Measurements from ENCODE around the gene PRMT9.

Gene PRMT9

DNA sequence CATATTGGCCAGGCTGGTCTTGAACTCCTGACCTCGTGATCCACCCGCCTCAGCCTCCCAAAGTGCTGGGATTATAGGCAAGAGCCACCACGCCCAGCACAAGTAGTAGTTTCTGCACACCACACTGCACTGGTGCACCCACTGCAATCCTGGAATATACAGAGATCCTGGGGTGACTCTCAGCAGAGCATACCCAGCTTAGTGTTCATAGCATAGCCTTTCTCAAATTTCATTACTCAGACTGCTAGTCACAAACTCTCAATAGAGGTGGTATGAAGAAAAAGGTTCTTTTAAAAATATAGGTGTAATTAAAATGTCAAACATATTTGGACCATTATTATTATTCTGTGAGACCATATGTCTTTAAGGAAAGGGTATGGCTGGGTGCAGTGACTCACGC, 41.7 kb upstream of the PRMT9 start:
- TF ChIP-seq, protein P1, sequence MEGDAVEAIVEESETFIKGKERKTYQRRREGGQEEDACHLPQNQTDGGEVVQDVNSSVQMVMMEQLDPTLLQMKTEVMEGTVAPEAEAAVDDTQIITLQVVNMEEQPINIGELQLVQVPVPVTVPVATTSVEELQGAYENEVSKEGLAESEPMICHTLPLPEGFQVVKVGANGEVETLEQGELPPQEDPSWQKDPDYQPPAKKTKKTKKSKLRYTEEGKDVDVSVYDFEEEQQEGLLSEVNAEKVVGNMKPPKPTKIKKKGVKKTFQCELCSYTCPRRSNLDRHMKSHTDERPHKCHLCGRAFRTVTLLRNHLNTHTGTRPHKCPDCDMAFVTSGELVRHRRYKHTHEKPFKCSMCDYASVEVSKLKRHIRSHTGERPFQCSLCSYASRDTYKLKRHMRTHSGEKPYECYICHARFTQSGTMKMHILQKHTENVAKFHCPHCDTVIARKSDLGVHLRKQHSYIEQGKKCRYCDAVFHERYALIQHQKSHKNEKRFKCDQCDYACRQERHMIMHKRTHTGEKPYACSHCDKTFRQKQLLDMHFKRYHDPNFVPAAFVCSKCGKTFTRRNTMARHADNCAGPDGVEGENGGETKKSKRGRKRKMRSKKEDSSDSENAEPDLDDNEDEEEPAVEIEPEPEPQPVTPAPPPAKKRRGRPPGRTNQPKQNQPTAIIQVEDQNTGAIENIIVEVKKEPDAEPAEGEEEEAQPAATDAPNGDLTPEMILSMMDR (IDR thresholded peaks at IDR 0.05): no peak
- Mint-ChIP-seq H3K36me3 (ENCODE audit: low read depth) (no peaks in the 10 kb centered on the region), H3K4me1 (peaks cover 36% of the 10 kb centered on the region), H3K27ac (no peak overlapping the region), H3K4me3 (no peak overlapping the region), H3K27me3 (ENCODE audit: low read depth, poor library complexity) (peaks cover 19% of the 10 kb centered on the region), H3K9me3 (no peaks in the 10 kb centered on the region)
- no peak for DNase-seq

- peaks cover 19% of the 10 kb centered on the region for H3K27me3 Mint-ChIP-seq (ENCODE audit: low read depth, poor library complexity)
- no peak for DNase-seq
- H3K4me1 Mint-ChIP-seq: peaks cover 26% of the 10 kb centered on the region
- TF ChIP-seq, protein P1 (IDR thresholded peaks at IDR 0.05): no peak
- H3K27ac Mint-ChIP-seq: no peak overlapping the region
- H3K4me3 Mint-ChIP-seq: peak overlapping the region; percentile 14
- no peaks in the 10 kb centered on the region for H3K36me3 Mint-ChIP-seq (ENCODE audit: low read depth)
- no peaks in the 10 kb centered on the region for H3K9me3 Mint-ChIP-seq
Observed at GRCh38 chr4:147724468-147725201, 40.7 kb upstream of the PRMT9 start.

DNA sequence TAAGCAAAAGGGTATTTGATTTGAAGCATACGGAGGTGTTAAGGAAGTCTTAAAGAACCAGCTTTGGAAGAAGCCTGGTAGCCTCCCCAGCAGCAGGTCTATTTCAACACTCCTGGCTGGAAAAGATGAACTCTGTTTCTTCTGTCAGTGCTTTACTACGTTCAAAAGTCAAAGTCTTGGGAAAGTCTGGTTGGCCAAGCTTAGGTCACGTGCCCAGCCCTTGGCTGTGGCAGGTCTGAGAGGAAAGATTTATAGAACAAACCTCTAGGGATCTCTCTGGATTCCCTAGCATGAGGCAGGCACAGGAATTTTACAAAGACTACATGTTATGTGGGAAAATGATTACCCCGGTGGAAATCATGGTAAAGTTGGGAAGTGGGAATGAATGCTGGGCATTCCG, 39.4 kb upstream of the PRMT9 start:
- Mint-ChIP-seq H3K9me3 (no peaks in the 10 kb centered on the region), H3K27me3 (ENCODE audit: low read depth, poor library complexity) (peaks cover 18% of the 10 kb centered on the region), H3K36me3 (ENCODE audit: low read depth) (no peaks in the 10 kb centered on the region), H3K27ac (peak overlapping the region; percentile 55), H3K4me1 (peaks cover 19% of the 10 kb centered on the region), H3K4me3 (no peak overlapping the region)
- TF ChIP-seq, protein P1 (IDR thresholded peaks at IDR 0.05): no peak
- DNase-seq: peak; percentile 29

DNA sequence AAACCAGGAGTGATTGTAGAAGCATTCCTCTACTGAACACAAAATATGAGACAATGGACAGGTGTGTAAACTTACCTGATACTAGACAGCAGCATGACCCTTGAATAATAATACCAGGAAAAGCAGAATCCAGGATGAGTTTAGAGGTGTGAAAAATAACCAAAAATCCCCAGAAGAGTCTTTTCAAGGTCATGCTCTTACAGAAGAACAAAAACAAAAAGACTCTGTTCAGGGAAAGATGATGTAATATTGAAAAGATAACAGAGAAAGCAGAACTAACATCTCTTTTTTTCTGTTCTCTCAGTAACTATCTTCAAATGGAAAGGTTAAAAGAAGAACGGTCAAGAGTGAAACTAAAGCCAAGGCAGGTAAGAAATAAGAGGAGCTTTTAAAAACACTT, 33.9 kb upstream of the PRMT9 start:
- no peak overlapping the region for H3K27ac Mint-ChIP-seq
- no peak for DNase-seq
- H3K27me3 Mint-ChIP-seq (ENCODE audit: low read depth, poor library complexity): peaks cover 4% of the 10 kb centered on the region
- TF ChIP-seq, protein P1 (IDR thresholded peaks at IDR 0.05): no peak
- no peak overlapping the region for H3K4me3 Mint-ChIP-seq
- peaks cover 11% of the 10 kb centered on the region for H3K4me1 Mint-ChIP-seq
- no peaks in the 10 kb centered on the region for H3K9me3 Mint-ChIP-seq
- no peaks in the 10 kb centered on the region for H3K36me3 Mint-ChIP-seq (ENCODE audit: low read depth)

- Mint-ChIP-seq H3K27ac (no peak overlapping the region), H3K9me3 (no peaks in the 10 kb centered on the region), H3K36me3 (ENCODE audit: low read depth) (no peaks in the 10 kb centered on the region), H3K27me3 (ENCODE audit: low read depth, poor library complexity) (peaks cover 4% of the 10 kb centered on the region), H3K4me1 (peaks cover 9% of the 10 kb centered on the region), H3K4me3 (no peak overlapping the region)
- TF ChIP-seq, protein P1 (IDR thresholded peaks at IDR 0.05): no peak
- DNase-seq: no peak
Observed at GRCh38 chr4:147714575-147715401, 30.8 kb upstream of the PRMT9 start.
